OCI-LY7 (cell line): ENCODE data around the gene MUC4. TPM values are rescaled to one million over a fixed set of nuclear protein-coding genes. Genes with fewer than 3 reads are reported as not detected.

ENCODE experiments used
- BruUV-seq: library from RNA; stranded (reverse); fragments of 400-500 nt; replicated peaks from 2 replicates; lab custom pipeline; 2021; lab: Mats Ljungman, UMichigan
- CTCF ChIA-PET: fragments of 300-600 bp; sonication (Branson Sonifier 250); formaldehyde crosslinking; loops from one replicate; lab custom pipeline; 2022; ENCODE audit warnings: antibody characterized with exemption; ENCODE audit not compliant: unreplicated experiment; lab: Charles Lee
- POLR2A ChIA-PET: fragments of 300-600 bp; sonication (Branson Sonifier 250); formaldehyde crosslinking; loops from one replicate; lab custom pipeline; 2022; ENCODE audit warnings: antibody characterized with exemption; lab: Charles Lee
- DNase-seq: peaks from one replicate; pipeline ENCODE4 v3.0.0-alpha.2; 2015; ENCODE audit warnings: low spot score
- H2AFZ ChIP-seq: fragments of 200-600 bp; sonication (generic), shearing (Covaris generic); 2 replicates; pipeline ENCODE4 v1.6.1; 2014; ENCODE audit warnings: mild to moderate bottlenecking, antibody characterized with exemption, low read length, moderate library complexity
- H3K27ac ChIP-seq: fragments of 200-600 bp; sonication (generic); 2 replicates; pipeline ENCODE4 v1.5.1; 2014; ENCODE audit warnings: mixed run types, low read depth, mild to moderate bottlenecking, moderate library complexity, low read length, inconsistent platforms; ENCODE audit not compliant: poor library complexity, severe bottlenecking
- H3K36me3 ChIP-seq: fragments of 200-600 bp; sonication (generic); 2 replicates; pipeline ENCODE4 v1.6.1; 2014; ENCODE audit warnings: mild to moderate bottlenecking, antibody characterized with exemption, low read length, moderate library complexity, mixed read lengths; ENCODE audit not compliant: insufficient read depth
- H3K4me1 ChIP-seq: fragments of 200-600 bp; sonication (generic); 2 replicates; pipeline ENCODE4 v1.5.1; 2014; ENCODE audit warnings: mild to moderate bottlenecking, low read length; ENCODE audit not compliant: insufficient read depth, poor library complexity, severe bottlenecking
- H3K4me2 ChIP-seq: fragments of 200-600 bp; sonication (generic); 2 replicates; pipeline ENCODE4 v1.6.1; 2014; ENCODE audit warnings: mild to moderate bottlenecking, low read length
- H3K4me3 ChIP-seq: fragments of 200-600 bp; sonication (generic); 2 replicates; pipeline ENCODE4 v1.5.1; 2014; ENCODE audit warnings: mild to moderate bottlenecking, low read depth, low read length; ENCODE audit not compliant: poor library complexity, severe bottlenecking
- H3K79me2 ChIP-seq: fragments of 200-600 bp; sonication (generic); 2 replicates; pipeline ENCODE4 v1.6.1; 2016; ENCODE audit warnings: low read depth, mild to moderate bottlenecking, low read length, moderate library complexity, mixed read lengths; ENCODE audit not compliant: insufficient read depth
- H3K9me2 ChIP-seq: fragments of 200-600 bp; sonication (generic); 2 replicates; pipeline ENCODE4 v1.6.1; 2016; ENCODE audit warnings: mild to moderate bottlenecking, low read length, mixed read lengths; ENCODE audit not compliant: insufficient read depth
- H3K9me3 ChIP-seq: fragments of 200-600 bp; sonication (generic); 2 replicates; pipeline ENCODE4 v1.6.1; 2014; ENCODE audit warnings: mild to moderate bottlenecking, mixed run types, low read length, mixed read lengths
- H4K20me1 ChIP-seq: fragments of 200-600 bp; sonication (generic); 2 replicates; pipeline ENCODE4 v1.6.1; 2014; ENCODE audit warnings: mild to moderate bottlenecking, antibody characterized with exemption, low read length, moderate library complexity, mixed read lengths; ENCODE audit not compliant: insufficient read depth
- EZH2phosphoT487 ChIP-seq: fragments of 200-600 bp; sonication (generic); IDR thresholded peaks from 2 replicates; pipeline ENCODE4 v1.6.1; 2018; ENCODE audit warnings: low read depth, borderline replicate concordance, mild to moderate bottlenecking, mixed run types, antibody characterized with exemption, low read length, moderate library complexity, mixed read lengths
- intact Hi-C: fragments of 100-400 bp; cut with micrococcal nuclease; formaldehyde crosslinking; loops from one replicate; pipeline ENCODE4 v1.10.0; 2022; ENCODE audit not compliant: unreplicated experiment
- total RNA-seq, 2 experiments: library from RNA; depleted of rRNA in 1 of 2; stranded (reverse); fragments of >200 nt in 1 of 2; shearing (Covaris generic) in 1 of 2; gene quantifications; 2 replicates each; pipeline ENCODE4 v1.2.3, GENCODE V29; 2014 to 2022
- TF ChIP-seq, protein P1 (sequence below): fragments of 200-600 bp; sonication (generic); conservative IDR thresholded peaks from 2 replicates; pipeline ENCODE4 v1.5.1; 2014; ENCODE audit warnings: mild to moderate bottlenecking, antibody characterized with exemption, low read length, moderate library complexity, mixed read lengths

The MUC4 gene
- total RNA-seq, 2 experiments from 2014 or later, result 0.03 to 0.42 TPM

DNA sequence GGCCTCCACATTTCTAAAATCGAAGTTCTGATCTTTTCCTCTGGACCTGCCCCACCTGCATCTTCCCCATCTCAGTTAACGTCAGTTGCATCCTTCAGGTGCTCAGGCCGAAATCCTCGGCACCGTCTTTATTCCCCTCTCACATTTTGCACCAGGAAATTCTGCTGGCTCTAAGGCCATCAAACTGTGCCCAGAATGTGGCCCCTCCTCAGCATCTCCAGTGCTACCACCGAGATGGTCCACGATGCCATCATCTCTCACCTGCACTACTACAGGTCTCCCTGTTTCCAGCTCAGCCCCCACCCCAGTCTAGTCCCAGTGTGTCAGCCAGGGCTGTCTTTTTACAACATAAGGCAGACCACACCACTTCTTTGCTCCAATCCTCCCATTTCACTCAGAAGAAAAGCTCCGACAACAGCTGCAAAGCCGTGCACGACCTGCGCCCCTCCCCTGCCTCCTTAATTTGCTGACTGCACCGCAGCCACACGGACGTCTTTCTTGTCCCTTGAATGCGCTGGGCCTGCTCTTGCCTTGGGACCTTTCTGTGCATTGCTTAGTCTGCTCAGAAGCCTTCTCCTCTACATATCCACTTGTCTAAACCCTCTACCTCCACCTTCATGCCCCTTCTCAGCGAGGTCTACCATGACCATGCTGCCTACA, 76.6 kb downstream of the MUC4 start:
- no peak overlapping the region for H3K27ac ChIP-seq
- no peaks in the 10 kb centered on the region for H4K20me1 ChIP-seq
- CTCF ChIA-PET, result no interaction called here
- H3K4me1 ChIP-seq, result no peaks in the 10 kb centered on the region
- H3K9me3 ChIP-seq, result no peaks in the 10 kb centered on the region
- no peak for TF ChIP-seq EZH2phosphoT487
- TF ChIP-seq, protein P1, sequence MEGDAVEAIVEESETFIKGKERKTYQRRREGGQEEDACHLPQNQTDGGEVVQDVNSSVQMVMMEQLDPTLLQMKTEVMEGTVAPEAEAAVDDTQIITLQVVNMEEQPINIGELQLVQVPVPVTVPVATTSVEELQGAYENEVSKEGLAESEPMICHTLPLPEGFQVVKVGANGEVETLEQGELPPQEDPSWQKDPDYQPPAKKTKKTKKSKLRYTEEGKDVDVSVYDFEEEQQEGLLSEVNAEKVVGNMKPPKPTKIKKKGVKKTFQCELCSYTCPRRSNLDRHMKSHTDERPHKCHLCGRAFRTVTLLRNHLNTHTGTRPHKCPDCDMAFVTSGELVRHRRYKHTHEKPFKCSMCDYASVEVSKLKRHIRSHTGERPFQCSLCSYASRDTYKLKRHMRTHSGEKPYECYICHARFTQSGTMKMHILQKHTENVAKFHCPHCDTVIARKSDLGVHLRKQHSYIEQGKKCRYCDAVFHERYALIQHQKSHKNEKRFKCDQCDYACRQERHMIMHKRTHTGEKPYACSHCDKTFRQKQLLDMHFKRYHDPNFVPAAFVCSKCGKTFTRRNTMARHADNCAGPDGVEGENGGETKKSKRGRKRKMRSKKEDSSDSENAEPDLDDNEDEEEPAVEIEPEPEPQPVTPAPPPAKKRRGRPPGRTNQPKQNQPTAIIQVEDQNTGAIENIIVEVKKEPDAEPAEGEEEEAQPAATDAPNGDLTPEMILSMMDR, result no peak
- no peak overlapping the region for H3K4me2 ChIP-seq
- no peak overlapping the region for H2AFZ ChIP-seq
- intact Hi-C loops, result loop anchor here (5.0 kb wide), 1 partner anchor 117 kb away; no protein-coding TSS in a partner anchor
- no TSS peak for BruUV-seq
- no peaks in the 10 kb centered on the region for H3K9me2 ChIP-seq
- no peaks in the 10 kb centered on the region for H3K36me3 ChIP-seq
- H3K4me3 ChIP-seq, result no peak overlapping the region
- POLR2A ChIA-PET, result no interaction called here
- DNase-seq, result no peak
- no peaks in the 10 kb centered on the region for H3K79me2 ChIP-seq

- Histone ChIP-seq H2AFZ (no peak overlapping the region), H3K4me1 (no peaks in the 10 kb centered on the region), H3K9me2 (no peaks in the 10 kb centered on the region), H3K79me2 (no peaks in the 10 kb centered on the region), H3K36me3 (no peaks in the 10 kb centered on the region), H3K9me3 (no peaks in the 10 kb centered on the region), H3K27ac (no peak overlapping the region), H3K4me3 (no peak overlapping the region), H4K20me1 (no peaks in the 10 kb centered on the region), H3K4me2 (no peak overlapping the region)
- BruUV-seq, result no TSS peak
- DNase-seq, result no peak
- ChIA-PET CTCF (no interaction called here), POLR2A (no interaction called here)
- intact Hi-C loops, result no loop called here
- TF ChIP-seq, protein P1, result no peak
- no peak for TF ChIP-seq EZH2phosphoT487
Measured at GRCh38 chr3:195732940-195733339, 78.8 kb downstream of the MUC4 start.

GRCh38 chr3:195731356-195731905, 80.3 kb downstream of the MUC4 start:
- no peaks in the 10 kb centered on the region for H4K20me1 ChIP-seq
- H3K4me1 ChIP-seq, result no peaks in the 10 kb centered on the region
- H3K27ac ChIP-seq, result no peak overlapping the region
- H3K4me2 ChIP-seq, result no peak overlapping the region
- DNase-seq, result no peak
- TF ChIP-seq, protein P1, result no peak
- TF ChIP-seq EZH2phosphoT487, result no peak
- H3K9me3 ChIP-seq, result no peaks in the 10 kb centered on the region
- no peaks in the 10 kb centered on the region for H3K36me3 ChIP-seq
- no peak overlapping the region for H2AFZ ChIP-seq
- H3K4me3 ChIP-seq, result no peak overlapping the region
- no TSS peak for BruUV-seq
- ChIA-PET CTCF (no interaction called here), POLR2A (no interaction called here)
- intact Hi-C loops, result no loop called here
- H3K9me2 ChIP-seq, result no peaks in the 10 kb centered on the region
- H3K79me2 ChIP-seq, result no peaks in the 10 kb centered on the region
